Mesendoderm (in vitro differentiated cells): Measurements from ENCODE around the gene FSD2.

Experiments used
- DNase-seq: peaks from one replicate; pipeline ENCODE4 v3.0.0; 2013
- H2AK5ac ChIP-seq: 2 replicates; pipeline ENCODE4 v1.6.1; 2013; ENCODE audit warnings: low read length, inconsistent platforms
- H2BK120ac ChIP-seq: 2 replicates; pipeline ENCODE4 v1.6.1; 2013; ENCODE audit warnings: low read depth, mild to moderate bottlenecking, low read length, moderate library complexity, mixed read lengths
- H2BK15ac ChIP-seq: replicated peaks from 2 replicates; pipeline ENCODE4 v1.6.1; 2013; ENCODE audit warnings: low read depth, mild to moderate bottlenecking, moderate library complexity
- H2BK5ac ChIP-seq: 2 replicates; pipeline ENCODE4 v1.6.1; 2013; ENCODE audit warnings: low read length, inconsistent platforms
- H3K18ac ChIP-seq: 2 replicates; pipeline ENCODE4 v1.6.1; 2013; ENCODE audit warnings: mild to moderate bottlenecking, low read length, mixed read lengths
- H3K23ac ChIP-seq: one replicate; pipeline ENCODE4 v1.6.1; 2013; ENCODE audit warnings: low read length
- H3K27ac ChIP-seq: 2 replicates; pipeline ENCODE4 v1.5.1; 2013; ENCODE audit warnings: low read depth, mild to moderate bottlenecking, inconsistent platforms, low read length, moderate library complexity
- H3K27me3 ChIP-seq: 2 replicates; pipeline ENCODE4 v1.6.1; 2013; ENCODE audit warnings: low read length, control low read depth, mild to moderate bottlenecking, inconsistent platforms; ENCODE audit not compliant: insufficient read depth, poor library complexity
- H3K36me3 ChIP-seq: 2 replicates; pipeline ENCODE4 v1.6.1; 2013; ENCODE audit warnings: low read length, inconsistent platforms; ENCODE audit not compliant: control insufficient read depth, insufficient read depth
- H3K4ac ChIP-seq: one replicate; pipeline ENCODE4 v1.6.1; 2013; ENCODE audit warnings: low read depth, mild to moderate bottlenecking, low read length, moderate library complexity
- H3K4me1 ChIP-seq: 2 replicates; pipeline ENCODE4 v1.6.1; 2013; ENCODE audit warnings: low read depth, low read length, inconsistent platforms; ENCODE audit not compliant: control insufficient read depth
- H3K4me2 ChIP-seq: 2 replicates; pipeline ENCODE4 v1.6.1; 2013; ENCODE audit warnings: low read length
- H3K4me3 ChIP-seq: 2 replicates; pipeline ENCODE4 v1.5.1; 2013; ENCODE audit warnings: mild to moderate bottlenecking, low read length
- H3K56ac ChIP-seq: one replicate; pipeline ENCODE4 v1.6.1; 2013; ENCODE audit warnings: low read length
- H3K79me1 ChIP-seq: 2 replicates; pipeline ENCODE4 v1.6.1; 2013; ENCODE audit warnings: low read length, inconsistent platforms
- H3K79me2 ChIP-seq: 2 replicates; pipeline ENCODE4 v1.6.1; 2013; ENCODE audit warnings: mild to moderate bottlenecking, low read length; ENCODE audit not compliant: control insufficient read depth, insufficient read depth
- H3K9ac ChIP-seq: 2 replicates; pipeline ENCODE4 v1.6.1; 2013; ENCODE audit warnings: low read length, inconsistent platforms
- H4K5ac ChIP-seq: one replicate; pipeline ENCODE4 v1.6.1; 2013; ENCODE audit warnings: low read length
- H4K8ac ChIP-seq: one replicate; pipeline ENCODE4 v1.6.1; 2013; ENCODE audit warnings: low read depth, mild to moderate bottlenecking, control low read depth, low read length, moderate library complexity
- WGBS: extraction: QIAGEN DNeasy Blood & Tissue Kit; methylation state at CpG from one replicate; pipeline ENCODE4 v1.1.7; 2013; ENCODE audit warnings: low lambda C conversion rate, missing lambda C conversion rate; ENCODE audit not compliant: insufficient coverage; ENCODE audit errors: extremely low coverage; 5-methylcytosine and 5-hydroxymethylcytosine counted together

FSD2 gene

DNA sequence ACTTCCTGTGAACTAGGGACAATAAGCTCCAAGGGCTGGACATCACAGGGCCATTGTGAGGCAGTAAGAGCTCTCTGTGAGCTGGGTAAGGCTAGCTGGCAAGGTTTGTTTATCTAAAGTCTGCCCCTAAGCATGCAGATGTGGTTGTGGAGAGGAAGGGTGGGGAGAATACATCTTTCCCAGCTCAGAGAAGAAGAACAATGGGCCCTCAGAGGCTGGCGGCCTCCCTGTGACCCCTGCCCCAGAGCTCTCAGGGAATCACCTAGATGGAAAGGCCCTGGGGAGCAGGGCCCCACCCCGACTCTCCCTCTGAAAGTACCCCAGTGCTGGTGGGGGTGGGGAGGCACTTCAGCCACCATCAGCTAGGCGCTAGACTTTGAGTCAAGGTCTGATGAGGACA lies 91.9 kb downstream of the FSD2 start:
- no peak overlapping the region for H2AK5ac ChIP-seq
- no peak overlapping the region for H3K27ac ChIP-seq
- no peaks in the 10 kb centered on the region for H3K79me2 ChIP-seq
- no peaks in the 10 kb centered on the region for H3K36me3 ChIP-seq
- no peak overlapping the region for H3K4ac ChIP-seq
- no peak overlapping the region for H4K8ac ChIP-seq
- no peak overlapping the region for H3K4me3 ChIP-seq
- H3K56ac ChIP-seq = no peak overlapping the region
- no peak overlapping the region for H4K5ac ChIP-seq
- H2BK120ac ChIP-seq = no peak overlapping the region
- H3K27me3 ChIP-seq = no peaks in the 10 kb centered on the region
- WGBS = no CpG with 5 or more reads among the region's 3 CpGs
- no peak for DNase-seq
- H2BK5ac ChIP-seq = no peak overlapping the region
- H3K79me1 ChIP-seq = peaks cover under 1% of the 10 kb centered on the region
- H3K9ac ChIP-seq = no peak overlapping the region
- H3K4me1 ChIP-seq = peaks cover 4% of the 10 kb centered on the region
- no peak overlapping the region for H3K18ac ChIP-seq
- no peak overlapping the region for H2BK15ac ChIP-seq
- H3K4me2 ChIP-seq = no peak overlapping the region
- no peak overlapping the region for H3K23ac ChIP-seq

DNA sequence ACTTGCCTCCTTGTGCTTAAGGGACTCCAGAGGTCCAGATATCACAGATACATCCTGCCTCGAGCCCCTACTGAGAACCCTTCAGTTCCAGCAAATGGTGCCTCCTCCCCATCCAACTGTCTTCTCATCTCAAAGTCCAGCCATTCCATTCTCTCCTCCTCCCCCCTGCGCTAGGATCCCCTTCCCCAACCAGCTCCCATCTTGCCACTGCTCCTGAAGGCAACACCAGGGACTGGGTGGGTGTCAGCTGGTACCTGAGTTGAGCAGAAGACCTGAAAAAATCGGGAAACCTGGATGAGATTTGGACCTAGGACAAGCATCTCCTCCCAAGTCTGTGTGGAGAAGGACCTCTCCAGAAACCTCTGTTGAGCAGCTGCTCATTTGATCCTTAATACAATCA lies 93.8 kb downstream of the FSD2 start:
- H3K27me3 ChIP-seq = no peaks in the 10 kb centered on the region
- no peaks in the 10 kb centered on the region for H3K36me3 ChIP-seq
- H4K5ac ChIP-seq = no peak overlapping the region
- H3K9ac ChIP-seq = no peak overlapping the region
- no peak overlapping the region for H3K56ac ChIP-seq
- WGBS = no CpG with 5 or more reads among the region's 3 CpGs
- no peak overlapping the region for H3K4me2 ChIP-seq
- no peak overlapping the region for H3K18ac ChIP-seq
- peaks cover 2% of the 10 kb centered on the region for H3K79me1 ChIP-seq
- H2BK15ac ChIP-seq = no peak overlapping the region
- H2BK120ac ChIP-seq = no peak overlapping the region
- H3K23ac ChIP-seq = no peak overlapping the region
- no peak overlapping the region for H2AK5ac ChIP-seq
- H3K79me2 ChIP-seq = peaks cover 9% of the 10 kb centered on the region
- H4K8ac ChIP-seq = no peak overlapping the region
- H2BK5ac ChIP-seq = no peak overlapping the region
- peaks cover 6% of the 10 kb centered on the region for H3K4me1 ChIP-seq
- DNase-seq = no peak
- H3K4me3 ChIP-seq = no peak overlapping the region
- H3K27ac ChIP-seq = no peak overlapping the region
- H3K4ac ChIP-seq = no peak overlapping the region

DNA sequence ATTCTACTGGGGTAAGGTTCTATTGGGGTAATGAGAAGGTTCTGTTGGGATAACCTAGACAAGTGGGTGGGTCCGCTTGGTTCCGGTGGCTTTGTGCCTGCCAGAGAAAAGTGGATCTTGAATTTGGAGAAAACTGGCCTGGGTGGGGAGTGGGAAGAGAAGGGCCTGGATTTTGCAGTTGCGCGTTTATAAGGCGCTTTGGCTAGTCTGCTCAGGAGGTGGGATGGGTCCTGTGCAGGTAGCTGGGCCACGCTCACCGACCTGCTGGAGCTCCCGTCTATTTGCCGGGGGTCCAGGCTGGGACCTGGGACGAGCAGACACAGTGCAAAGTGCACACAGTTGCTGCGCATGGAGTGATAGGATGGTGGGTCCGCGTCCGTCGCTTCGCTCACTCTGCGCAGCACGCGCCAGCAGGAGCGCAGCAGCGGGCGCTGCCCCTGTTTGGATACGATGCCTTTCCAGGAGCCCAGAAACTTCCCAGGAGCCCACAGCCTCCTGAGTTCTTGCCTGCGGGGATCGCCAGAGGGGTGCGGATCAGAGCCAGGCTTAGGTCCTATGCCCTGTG lies 94.9 kb downstream of the FSD2 start:
- Histone ChIP-seq H3K18ac (no peak overlapping the region), H4K8ac (no peak overlapping the region)
- DNase-seq = no peak

DNA sequence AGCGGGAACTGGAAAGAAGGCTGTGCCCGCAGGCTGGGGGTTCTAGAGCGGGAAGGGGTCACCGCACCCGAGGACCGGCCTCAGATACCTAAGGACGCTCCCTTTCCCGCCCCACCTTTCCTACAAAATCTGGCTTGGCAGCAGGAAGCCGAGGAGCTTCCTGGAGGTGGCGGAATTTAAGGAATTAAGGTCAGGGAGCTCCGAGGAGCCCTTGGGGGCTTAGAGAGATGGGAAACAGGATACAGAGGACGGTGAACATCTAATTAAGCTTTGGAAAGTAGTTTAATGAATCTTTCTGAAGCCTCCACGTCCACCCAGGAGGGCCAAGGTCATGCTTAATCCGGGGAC lies 95.7 kb downstream of the FSD2 start:
- no peaks in the 10 kb centered on the region for H3K27me3 ChIP-seq
- peak overlapping the region; percentile 1 for H2BK15ac ChIP-seq
- peaks cover 2% of the 10 kb centered on the region for H3K79me1 ChIP-seq
- peak overlapping the region; percentile 89 for H3K23ac ChIP-seq
- H3K79me2 ChIP-seq = peaks cover 17% of the 10 kb centered on the region
- no CpG with 5 or more reads among the region's 14 CpGs for WGBS
- DNase-seq = peak; percentile 67
- H3K4me3 ChIP-seq = peak overlapping the region; percentile 48
- H3K27ac ChIP-seq = peak overlapping the region; percentile 42
- no peaks in the 10 kb centered on the region for H3K36me3 ChIP-seq
- peak overlapping the region; percentile 17 for H3K4ac ChIP-seq
- peak overlapping the region; percentile 90 for H2BK5ac ChIP-seq
- peak overlapping the region; percentile 35 for H3K18ac ChIP-seq
- H3K4me1 ChIP-seq = peaks cover 7% of the 10 kb centered on the region
- H4K5ac ChIP-seq = no peak overlapping the region
- H3K56ac ChIP-seq = peak overlapping the region; percentile 96
- no peak overlapping the region for H4K8ac ChIP-seq
- H3K4me2 ChIP-seq = peak overlapping the region; percentile 92
- H2BK120ac ChIP-seq = no peak overlapping the region
- H2AK5ac ChIP-seq = no peak overlapping the region
- peak overlapping the region; percentile 88 for H3K9ac ChIP-seq

More for the DNA sequence above, 94.9 kb downstream of the FSD2 start:
- Histone ChIP-seq H3K23ac (no peak overlapping the region), H3K79me2 (peaks cover 10% of the 10 kb centered on the region), H3K79me1 (peaks cover 2% of the 10 kb centered on the region), H3K27me3 (no peaks in the 10 kb centered on the region), H3K4me3 (no peak overlapping the region), H3K36me3 (no peaks in the 10 kb centered on the region), H3K56ac (no peak overlapping the region), H4K5ac (no peak overlapping the region), H3K4me1 (peaks cover 6% of the 10 kb centered on the region), H3K4ac (no peak overlapping the region), H3K9ac (no peak overlapping the region), H2BK5ac (no peak overlapping the region), H3K27ac (no peak overlapping the region), H2BK120ac (no peak overlapping the region), H3K4me2 (no peak overlapping the region), H2BK15ac (no peak overlapping the region), H2AK5ac (no peak overlapping the region)
- WGBS = no CpG with 5 or more reads among the region's 26 CpGs

DNA sequence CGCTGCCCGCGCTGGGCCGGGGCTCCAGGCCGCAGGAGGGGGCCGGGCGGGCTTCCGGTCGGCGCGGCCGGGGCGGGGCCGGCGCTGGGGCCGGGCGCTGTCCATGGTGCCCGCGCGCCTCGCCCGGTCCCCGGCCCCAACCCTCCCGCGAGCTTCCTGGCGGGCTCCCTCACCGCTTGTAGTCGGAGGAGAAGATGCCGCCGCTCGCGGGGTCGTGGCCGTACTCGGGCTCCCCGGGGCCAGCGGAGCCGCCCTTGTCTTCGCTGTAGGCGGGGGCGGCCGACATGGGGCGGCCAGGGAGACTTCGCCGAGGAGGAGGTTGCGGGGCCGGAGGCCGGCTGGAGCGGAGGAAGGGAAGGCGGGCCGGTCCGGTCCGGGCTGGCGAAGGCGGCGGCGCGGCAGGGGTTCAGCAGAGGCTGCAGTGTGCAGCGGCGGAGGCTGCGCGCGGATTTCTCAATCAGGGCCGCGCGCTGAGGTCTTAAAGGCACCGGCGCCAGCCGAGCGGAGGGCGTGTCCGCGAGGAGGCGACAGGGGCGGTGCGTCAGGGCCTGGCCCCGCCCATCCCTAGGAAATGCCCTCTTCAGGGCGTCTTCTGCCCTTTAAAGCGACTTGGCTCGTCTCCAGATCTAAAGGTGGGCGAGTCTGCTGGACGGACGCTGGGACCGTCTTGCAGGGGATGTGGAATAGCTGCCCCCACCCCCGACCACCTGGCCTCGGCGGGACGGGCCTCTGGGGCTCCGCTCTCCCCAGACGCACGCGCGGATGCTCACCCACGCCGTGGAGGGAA lies 96.3 kb downstream of the FSD2 start, which contains the start of gene AP3B2:
Gene AP3B2 (minus strand): TSS at position 455 of the 787 bp plus-strand sequence. CDS start 169 bp downstream, at position 286.
- DNase-seq = peak; percentile 90
- Histone ChIP-seq H2BK120ac (no peak within 1 kb of the TSS), H3K27ac (peak within 1 kb of the TSS; percentile 58), H3K27me3 (no peaks in the 10 kb centered on the region), H3K4me2 (peak within 1 kb of the TSS; percentile 92), H3K4me1 (peaks cover 7% of the 10 kb centered on the region), H2AK5ac (peak within 1 kb of the TSS; percentile 74), H2BK15ac (peak within 1 kb of the TSS; percentile 1), H3K4me3 (peak within 1 kb of the TSS; percentile 70), H3K79me1 (peaks cover 2% of the 10 kb centered on the region), H3K79me2 (peaks cover 17% of the 10 kb centered on the region), H4K5ac (peak within 1 kb of the TSS; percentile 41), H3K23ac (peak within 1 kb of the TSS; percentile 89), H3K18ac (peak within 1 kb of the TSS; percentile 86), H2BK5ac (peak within 1 kb of the TSS; percentile 90), H3K4ac (peak within 1 kb of the TSS; percentile 58), H3K9ac (peak within 1 kb of the TSS; percentile 88), H4K8ac (peak within 1 kb of the TSS; percentile 7), H3K36me3 (no peaks in the 10 kb centered on the region), H3K56ac (peak within 1 kb of the TSS; percentile 96)
- no CpG with 5 or more reads among the region's 95 CpGs for WGBS
